ENCODE measurements around the gene TMEM184A. TPM values are rescaled to one million over a fixed set of nuclear protein-coding genes. Genes with fewer than 3 reads are reported as not detected.
A peak's percentile ranks its signal among the peaks of the same experiment; 100 is the strongest.

The TMEM184A gene
- total and polyA plus RNA-seq, 7 donors: 0.28 to 60.3 (median 9.3) TPM; not detected in 3

DNA sequence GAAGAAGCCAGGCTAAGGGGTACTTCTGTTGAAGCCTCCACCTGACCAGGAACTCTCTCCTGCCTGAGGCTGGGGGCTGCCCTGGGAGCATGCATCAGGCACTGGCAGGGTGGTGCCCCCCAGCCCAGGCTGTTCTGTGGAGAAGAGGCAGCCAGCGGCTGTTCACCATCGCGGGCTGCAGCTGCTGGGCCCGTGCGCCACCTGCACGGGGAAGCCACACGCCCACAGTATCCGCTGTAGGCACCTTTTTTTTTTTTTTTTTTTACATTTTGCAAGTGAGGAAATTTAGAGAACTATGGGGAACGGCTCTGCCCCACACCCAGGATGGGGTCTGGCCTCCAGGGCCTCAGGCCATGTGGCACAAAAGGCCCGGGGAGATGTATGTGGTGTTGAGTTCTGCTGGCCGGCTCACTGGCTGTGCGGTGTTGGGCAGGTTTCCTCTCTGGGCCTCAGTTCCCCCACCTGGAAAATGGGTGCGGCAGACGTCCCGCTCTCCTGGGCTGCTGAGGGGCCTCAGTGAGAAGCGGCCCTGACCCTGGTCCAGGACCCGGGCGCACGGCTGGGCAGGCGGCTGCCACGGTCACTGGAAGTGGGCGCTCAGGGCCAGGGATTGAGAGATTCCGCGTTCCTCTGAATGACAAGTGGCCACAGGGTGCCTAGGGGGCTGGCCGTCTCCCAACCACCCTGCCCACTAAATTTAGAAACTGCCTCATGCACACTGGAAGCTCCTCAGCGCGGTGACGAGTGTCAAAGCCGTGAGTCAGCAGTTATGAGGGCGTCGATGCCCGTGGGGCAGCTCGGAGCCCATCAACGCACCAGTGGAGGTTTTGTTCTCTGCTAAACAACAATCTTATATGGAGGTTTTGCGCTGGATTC lies 43.0 kb downstream of the TMEM184A start:
- H3K4me3 ChIP-seq: peak overlapping the region in 1 of 4 donors; percentile 5
- 46 to 75% methylated on average over 35 of the region's 35 CpGs for WGBS, 2 donors
- peaks cover 0 to 26% (median 11%) of the 10 kb centered on the region in 3 donors for H3K27me3 ChIP-seq
- peak overlapping the region; percentile 58 to 75 (median 68) for H3K27ac ChIP-seq
- peaks cover 0 to 13% (median 0%) of the 10 kb centered on the region in 4 donors for H3K4me1 ChIP-seq
- DNase-seq: peak; percentile 78
- no peaks in the 10 kb centered on the region for H3K9me3 ChIP-seq
- TF ChIP-seq POLR2A (IDR thresholded peaks at IDR 0.05) (no peak), POLR2AphosphoS5 (IDR thresholded peaks at IDR 0.05) (peak in 1 of 4 donors; percentile 16), EP300 (IDR thresholded peaks at IDR 0.05) (no peak)
- TF ChIP-seq, protein P1, sequence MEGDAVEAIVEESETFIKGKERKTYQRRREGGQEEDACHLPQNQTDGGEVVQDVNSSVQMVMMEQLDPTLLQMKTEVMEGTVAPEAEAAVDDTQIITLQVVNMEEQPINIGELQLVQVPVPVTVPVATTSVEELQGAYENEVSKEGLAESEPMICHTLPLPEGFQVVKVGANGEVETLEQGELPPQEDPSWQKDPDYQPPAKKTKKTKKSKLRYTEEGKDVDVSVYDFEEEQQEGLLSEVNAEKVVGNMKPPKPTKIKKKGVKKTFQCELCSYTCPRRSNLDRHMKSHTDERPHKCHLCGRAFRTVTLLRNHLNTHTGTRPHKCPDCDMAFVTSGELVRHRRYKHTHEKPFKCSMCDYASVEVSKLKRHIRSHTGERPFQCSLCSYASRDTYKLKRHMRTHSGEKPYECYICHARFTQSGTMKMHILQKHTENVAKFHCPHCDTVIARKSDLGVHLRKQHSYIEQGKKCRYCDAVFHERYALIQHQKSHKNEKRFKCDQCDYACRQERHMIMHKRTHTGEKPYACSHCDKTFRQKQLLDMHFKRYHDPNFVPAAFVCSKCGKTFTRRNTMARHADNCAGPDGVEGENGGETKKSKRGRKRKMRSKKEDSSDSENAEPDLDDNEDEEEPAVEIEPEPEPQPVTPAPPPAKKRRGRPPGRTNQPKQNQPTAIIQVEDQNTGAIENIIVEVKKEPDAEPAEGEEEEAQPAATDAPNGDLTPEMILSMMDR (IDR thresholded peaks at IDR 0.05): no peak
- intact Hi-C loops (cut with DNase I): no loop called here
- H3K36me3 ChIP-seq: no peaks in the 10 kb centered on the region

- 75 to 88% methylated on average over 30 of the region's 30 CpGs for WGBS, 2 donors
- Histone ChIP-seq H3K9me3 (no peaks in the 10 kb centered on the region), H3K4me1 (peaks cover 0 to 13% (median 2%) of the 10 kb centered on the region in 4 donors), H3K4me3 (no peak overlapping the region), H3K27me3 (peaks cover 0 to 25% (median 10%) of the 10 kb centered on the region in 3 donors), H3K27ac (no peak overlapping the region), H3K36me3 (no peaks in the 10 kb centered on the region)
- TF ChIP-seq POLR2A (IDR thresholded peaks at IDR 0.05): no peak
- TF ChIP-seq, protein P1 (IDR thresholded peaks at IDR 0.05): no peak
- no peak for TF ChIP-seq POLR2AphosphoS5 (IDR thresholded peaks at IDR 0.05)
- TF ChIP-seq EP300 (IDR thresholded peaks at IDR 0.05): no peak
- intact Hi-C loops (cut with DNase I): no loop called here
- no peak for DNase-seq
Measured at GRCh38 chr7:1511444-1512422, 44.3 kb downstream of the TMEM184A start.

GRCh38 chr7:1510780-1511154 lies 45.2 kb downstream of the TMEM184A start:
- Histone ChIP-seq H3K9me3 (no peaks in the 10 kb centered on the region), H3K27me3 (peaks cover 0 to 22% (median 7%) of the 10 kb centered on the region in 3 donors), H3K27ac (no peak overlapping the region), H3K36me3 (no peaks in the 10 kb centered on the region), H3K4me1 (peaks cover 0 to 13% (median 2%) of the 10 kb centered on the region in 4 donors), H3K4me3 (no peak overlapping the region)
- no peak for DNase-seq
- WGBS, 2 donors: 54 to 86% methylated on average over 16 of the region's 16 CpGs
- TF ChIP-seq EP300 (IDR thresholded peaks at IDR 0.05) (no peak), POLR2A (IDR thresholded peaks at IDR 0.05) (no peak), POLR2AphosphoS5 (IDR thresholded peaks at IDR 0.05) (no peak)
- TF ChIP-seq, protein P1 (IDR thresholded peaks at IDR 0.05): no peak
- intact Hi-C loops (cut with DNase I): no loop called here

DNA sequence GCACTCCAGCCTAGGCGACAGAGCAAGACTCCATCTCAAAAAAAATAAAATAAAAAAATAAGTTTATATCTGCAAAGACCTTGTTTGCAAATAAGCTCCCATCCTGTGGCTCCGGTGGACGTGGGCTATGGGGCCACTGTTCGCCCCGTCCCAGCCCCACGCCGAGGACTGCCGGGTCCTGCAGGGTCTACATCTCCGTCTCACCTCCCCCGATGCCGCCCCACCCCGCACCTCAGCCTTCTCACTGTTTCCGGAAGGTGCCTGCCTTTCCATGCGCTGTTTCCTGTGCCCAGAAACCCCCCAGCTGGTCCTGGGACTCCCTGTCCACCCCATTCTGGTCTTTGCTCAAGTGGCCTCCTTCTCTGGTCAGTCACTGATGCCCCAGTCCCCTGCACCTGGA lies 46.8 kb downstream of the TMEM184A start:
- no peak for DNase-seq
- 86 to 94% methylated on average over 14 of the region's 14 CpGs for WGBS, 2 donors
- TF ChIP-seq EP300 (IDR thresholded peaks at IDR 0.05) (no peak), POLR2A (IDR thresholded peaks at IDR 0.05) (no peak), POLR2AphosphoS5 (IDR thresholded peaks at IDR 0.05) (no peak)
- TF ChIP-seq, protein P1 (IDR thresholded peaks at IDR 0.05): no peak
- H3K9me3 ChIP-seq: no peaks in the 10 kb centered on the region
- peaks cover 0 to 7% (median 7%) of the 10 kb centered on the region in 3 donors for H3K27me3 ChIP-seq
- peaks cover 0 to 21% (median 5%) of the 10 kb centered on the region in 4 donors for H3K4me1 ChIP-seq
- H3K4me3 ChIP-seq: no peak overlapping the region
- intact Hi-C loops (cut with DNase I): no loop called here
- H3K27ac ChIP-seq: no peak overlapping the region
- no peaks in the 10 kb centered on the region for H3K36me3 ChIP-seq

Data from sigmoid colon (tissue), 7 donors.